HG02870 (cell line): ENCODE data around the gene RENBP.

Source experiments
- ATAC-seq: cut with Tn5 transposase; IDR thresholded peaks from one replicate; pipeline ENCODE4 v1.9.1; 2021; ENCODE audit warnings: mild to moderate bottlenecking, moderate library complexity; ENCODE audit not compliant: unreplicated experiment

RENBP gene

DNA sequence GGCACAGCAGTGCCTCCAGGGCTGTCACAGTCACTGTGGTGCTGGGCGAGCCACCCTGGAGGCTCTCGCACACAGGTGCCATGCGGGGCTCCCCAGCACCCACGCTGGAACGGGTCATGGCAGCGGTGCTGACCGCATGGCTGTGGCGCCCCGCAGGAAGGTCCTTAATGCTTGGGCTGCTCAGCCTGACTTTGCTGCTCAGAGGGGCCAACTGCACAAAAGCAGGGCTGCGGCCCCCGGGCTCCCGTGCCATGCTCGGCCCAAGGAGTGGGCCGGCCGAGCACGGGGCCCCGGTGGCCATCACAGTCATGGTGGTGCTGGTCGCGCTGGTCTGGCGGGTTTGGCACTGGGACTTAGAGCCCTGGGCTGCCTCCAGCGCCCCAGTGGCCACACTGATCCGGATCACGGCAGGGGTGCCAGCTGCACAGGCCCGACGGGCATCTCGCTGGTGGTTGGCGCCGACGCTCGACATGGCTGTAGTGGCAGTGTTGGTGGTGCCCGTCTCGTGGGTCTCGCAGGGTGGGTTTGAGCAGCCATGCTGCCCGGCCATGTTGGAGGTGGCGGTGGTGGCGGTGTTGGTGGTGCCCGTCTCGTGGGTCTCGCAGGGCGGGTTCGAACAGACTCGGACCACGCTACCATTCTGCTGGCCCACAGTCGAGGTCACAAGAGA, 10.2 kb upstream of the RENBP start:
- no peak for ATAC-seq

- no peak for ATAC-seq
These were observed 9.6 kb upstream of the RENBP start for GRCh38 chrX:153953892-153954557.

DNA sequence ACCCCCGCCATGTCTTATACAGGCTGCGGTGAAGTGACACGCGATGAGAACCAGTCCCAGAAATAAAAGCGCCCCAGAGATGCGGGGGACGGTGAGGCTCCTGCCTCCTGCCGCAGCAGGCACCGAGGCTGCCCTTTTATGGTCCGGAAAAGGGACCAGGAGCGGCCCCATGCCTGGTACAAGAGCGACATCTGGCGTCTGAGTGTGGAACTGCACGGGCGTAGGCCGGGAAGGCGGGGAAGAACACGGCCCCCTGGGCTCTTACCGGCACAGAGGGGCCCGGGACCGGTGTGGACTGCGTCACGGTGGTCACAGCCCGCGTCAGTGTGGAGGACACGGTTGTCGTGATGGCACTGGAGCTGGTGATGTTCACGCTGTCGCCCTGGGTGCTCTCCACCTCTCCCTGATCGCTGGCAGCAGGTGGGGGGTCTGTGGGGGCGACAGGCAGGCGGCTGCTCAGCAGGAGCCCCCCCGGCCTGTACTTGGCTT, 8.9 kb upstream of the RENBP start:
- no peak for ATAC-seq

DNA sequence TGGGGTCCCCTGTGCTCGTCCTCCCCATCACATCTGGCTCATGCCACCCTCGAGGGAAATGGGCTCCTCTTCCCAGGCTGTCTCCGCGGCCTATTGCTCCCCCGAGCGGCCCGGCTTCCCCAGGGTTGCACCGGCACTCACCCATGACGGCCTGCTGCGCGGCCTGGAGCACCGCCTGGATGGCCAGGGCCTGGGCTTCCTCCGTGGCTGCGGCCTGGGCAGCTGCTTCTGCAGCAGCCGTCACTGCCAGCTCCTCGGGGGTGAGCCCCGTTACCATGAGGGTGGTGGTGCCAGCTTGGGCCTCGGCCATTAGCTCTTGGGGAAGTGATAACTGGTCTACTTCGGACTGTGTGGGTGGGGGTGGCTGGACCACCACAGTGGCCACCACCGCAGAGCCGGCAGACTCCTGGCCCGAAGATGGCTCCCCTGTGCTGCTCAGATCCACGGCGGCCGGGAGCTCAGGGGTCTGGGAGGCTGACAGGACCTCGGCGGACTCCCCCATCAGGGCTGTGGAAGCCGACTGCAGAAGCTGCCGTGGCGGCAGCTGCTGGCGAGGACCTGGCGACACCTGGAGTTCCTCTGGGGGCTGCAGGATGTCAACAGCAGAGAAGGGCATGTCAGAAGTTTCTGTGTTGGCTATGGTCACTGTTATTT, 8.1 kb upstream of the RENBP start:
- no peak for ATAC-seq

DNA sequence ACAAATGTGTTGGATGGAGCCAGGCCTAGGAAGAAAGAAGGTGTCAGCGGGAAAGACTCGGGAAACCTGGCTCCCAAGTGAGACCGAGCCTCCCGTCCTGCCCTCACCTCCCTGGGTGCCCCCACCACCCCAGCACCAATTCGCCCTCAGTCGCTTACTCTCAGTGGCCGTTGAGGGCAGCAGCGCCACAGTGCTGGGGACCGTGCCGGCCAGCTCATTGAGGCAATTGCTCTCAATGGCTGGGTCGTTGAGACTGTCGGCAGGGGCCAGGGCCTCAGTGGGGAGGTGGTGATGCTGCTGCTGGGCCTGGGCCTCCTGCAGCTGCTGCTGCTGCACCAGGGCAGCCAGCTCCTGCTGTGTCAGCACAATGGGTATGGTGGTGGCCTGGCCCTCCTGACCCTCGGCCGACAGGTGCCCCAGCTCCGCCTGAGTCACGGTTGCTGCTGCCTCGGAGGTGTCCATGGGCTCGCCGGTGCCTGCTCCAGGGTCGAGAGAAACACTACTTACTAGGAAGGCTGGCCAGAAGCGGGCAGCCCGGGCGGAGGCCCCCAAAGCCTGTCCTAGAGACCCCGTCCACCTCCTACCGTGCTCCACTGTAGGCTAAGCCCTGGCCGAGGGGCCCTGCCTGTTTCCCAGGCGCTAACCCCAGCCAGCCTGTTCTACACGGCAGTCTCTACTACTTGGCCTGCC, 7.4 kb upstream of the RENBP start:
- no peak for ATAC-seq

GRCh38 chrX:153950127-153950526, 5.7 kb upstream of the RENBP start:
- ATAC-seq: no peak

GRCh38 chrX:153948847-153949805, 4.7 kb upstream of the RENBP start:
- no peak for ATAC-seq

DNA sequence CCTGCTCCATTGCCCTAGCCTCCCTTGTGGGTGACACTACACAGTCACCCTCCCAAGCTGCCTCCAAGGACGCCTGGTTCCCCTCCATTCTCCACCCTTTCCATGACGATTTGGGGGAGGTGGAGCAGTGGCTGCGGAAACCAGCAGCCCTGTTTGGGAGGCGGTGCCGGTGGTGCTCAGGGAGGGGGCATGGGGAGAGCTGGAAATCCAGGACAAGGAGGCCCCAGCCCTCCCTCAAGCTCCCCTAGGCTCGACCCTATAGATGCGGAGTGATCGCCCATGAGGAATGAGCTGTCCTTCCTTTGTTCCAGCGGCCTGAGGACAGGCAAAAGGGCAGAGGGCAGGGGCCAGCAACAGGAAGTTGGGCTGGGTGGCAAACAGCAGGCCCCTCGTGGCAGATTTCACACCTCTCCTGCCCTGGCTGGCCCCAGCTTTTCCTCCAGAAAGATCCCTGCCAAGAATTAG, 3.6 kb upstream of the RENBP start:
- no peak for ATAC-seq

DNA sequence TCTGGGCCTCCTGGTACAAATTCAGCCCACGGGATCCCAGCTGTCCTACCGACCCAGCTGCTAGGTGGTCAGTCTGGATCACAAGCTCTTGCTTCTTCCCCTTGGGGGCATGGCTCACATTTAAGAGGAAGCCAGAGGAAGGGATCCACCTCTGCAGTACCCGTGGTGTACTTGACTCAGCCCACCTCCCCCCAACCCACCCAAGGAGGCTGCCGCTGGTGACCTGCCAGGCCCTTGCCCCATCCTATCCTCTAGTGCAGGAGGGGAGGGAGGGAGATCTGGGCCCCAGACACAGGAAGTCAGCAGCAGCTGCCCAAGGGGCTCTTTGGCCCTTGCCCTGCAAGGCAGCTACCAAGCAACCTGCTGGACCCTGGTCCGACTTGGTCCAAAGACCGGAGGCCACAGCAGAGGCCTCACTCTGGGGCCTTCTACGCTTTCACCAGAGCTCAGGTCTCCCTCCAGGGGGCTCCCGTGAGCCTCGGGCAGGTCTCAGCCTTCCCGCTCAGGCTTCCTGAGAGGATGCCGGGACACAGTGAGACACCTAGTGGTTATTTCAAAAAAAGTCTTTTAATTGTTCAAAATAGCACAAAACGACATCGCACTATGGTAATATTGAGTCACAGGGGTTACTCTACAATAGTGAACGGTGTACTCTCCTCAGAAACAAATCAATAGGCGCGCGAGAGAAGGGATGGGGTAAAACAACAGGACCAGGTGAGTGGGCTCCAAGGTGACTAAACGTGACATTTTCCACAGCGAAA, 2.7 kb upstream of the RENBP start:
- ATAC-seq: peak; percentile 85

DNA sequence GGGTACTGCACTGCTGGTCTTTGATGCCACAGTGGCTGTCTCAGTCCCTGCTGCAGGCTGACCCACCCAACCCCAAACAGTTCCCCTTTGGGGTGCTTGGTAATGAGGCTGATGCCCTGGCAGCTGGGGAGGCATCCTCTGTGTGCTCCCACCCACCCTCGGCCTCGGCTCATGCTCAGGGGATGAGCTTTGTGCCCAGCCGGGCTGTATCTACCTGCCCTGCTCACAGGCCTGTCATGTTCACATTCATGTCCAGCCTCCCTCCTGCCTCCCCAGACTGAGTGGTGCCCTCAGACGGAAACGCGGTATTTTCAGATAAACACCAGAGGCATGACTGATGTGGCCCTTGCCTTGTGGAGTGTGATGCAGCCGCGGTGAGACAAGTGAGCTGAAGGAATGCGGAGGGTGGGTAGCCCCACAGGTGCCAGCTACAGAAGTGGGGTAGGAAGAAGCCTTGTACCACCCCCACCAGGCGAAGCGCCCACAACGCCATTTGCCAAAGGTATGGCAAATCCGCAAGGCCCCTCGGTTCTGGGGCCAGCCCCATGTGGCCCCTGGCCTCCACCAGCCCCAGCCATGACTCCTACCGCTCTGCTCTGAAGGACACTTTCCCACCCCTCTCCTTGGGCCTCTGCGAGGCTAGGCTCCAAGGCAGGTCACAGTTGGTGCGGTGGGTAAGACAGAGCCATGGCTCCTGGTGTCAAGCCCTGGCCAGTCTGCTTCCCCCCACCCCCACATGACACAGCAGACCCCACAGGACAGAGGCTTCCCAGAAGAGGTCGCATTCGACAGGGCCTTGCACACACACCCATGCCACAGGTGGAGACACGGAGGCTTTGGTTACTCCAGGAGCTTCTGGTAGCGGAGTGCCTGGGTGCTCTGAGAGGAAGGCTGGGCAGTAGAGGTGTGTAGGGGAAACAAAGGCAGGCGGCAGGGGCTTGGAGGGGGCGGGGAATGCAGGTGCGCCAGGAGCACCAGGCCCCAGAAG, 1.8 kb upstream of the RENBP start:
- no peak for ATAC-seq

- ATAC-seq: no peak
These were observed 332 bp upstream of the RENBP start for GRCh38 chrX:153944800-153945150.

DNA sequence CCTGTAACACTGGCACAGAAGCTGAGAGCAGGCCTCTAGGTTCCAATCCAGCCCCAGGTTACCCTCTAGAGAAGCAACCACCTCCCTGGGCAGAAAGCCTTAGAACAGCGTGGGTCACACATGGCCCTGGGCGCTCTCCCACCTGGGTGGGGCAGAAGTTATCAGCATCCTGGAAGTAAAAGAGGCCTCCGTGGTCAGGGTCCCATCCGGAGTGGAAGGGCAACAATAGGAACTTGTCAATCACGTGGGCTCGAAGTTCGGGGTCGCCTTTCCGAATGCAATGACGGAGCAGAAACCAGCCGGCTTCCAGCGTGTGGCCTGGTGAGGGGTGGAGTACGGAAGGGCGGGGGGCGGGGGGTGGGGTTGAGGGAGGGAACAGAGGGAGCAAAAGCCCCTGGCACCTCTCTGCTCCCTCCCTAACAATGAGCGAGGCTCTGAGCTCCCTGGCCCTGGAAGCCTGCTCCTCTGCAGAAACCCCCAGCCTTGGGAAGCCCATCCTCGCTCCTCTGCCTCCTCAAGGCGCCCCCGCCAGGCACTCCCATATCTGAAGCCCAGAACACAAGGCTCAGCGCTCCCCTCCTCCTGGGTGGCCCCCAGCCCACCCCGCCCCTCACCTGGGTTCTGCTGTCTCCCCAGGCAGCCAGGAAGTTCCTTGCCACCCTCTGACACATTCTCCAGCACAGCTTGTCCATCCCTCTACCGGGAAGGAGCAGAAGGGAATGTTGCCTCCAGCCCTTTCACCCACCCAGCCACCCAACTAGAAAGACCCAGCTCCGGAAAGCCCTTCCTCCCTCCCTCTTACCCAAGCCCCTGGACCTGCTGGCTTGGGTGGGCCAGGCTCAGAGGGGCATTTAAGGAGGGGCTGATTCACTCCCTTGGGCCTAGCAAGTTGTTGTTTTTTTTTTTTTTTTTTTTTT, 2.8 kb downstream of the RENBP start:
- no peak for ATAC-seq

DNA sequence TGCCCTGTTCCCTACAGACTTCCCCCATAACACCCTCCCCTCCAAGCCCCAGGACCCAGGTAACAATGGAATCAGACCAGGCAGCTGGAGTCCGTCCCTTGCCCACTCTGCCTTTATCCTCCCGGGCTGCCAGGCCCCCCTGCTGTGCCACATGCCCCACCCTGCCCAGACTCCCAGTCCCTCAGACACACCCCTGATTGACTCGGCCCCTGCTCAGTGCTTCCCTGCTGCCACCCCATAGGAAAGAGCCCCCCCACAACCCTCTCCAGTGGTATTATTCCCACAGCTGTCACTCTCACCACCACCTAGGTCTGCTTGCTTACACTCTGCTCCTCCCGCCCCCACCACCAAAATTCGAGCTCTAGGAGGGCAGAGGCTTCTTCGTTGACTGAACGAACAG, 4.9 kb downstream of the RENBP start:
- ATAC-seq: no peak

GRCh38 chrX:153938226-153938786, 6.1 kb downstream of the RENBP start:
- ATAC-seq: no peak

GRCh38 chrX:153937056-153937455, 7.4 kb downstream of the RENBP start:
- ATAC-seq: no peak

DNA sequence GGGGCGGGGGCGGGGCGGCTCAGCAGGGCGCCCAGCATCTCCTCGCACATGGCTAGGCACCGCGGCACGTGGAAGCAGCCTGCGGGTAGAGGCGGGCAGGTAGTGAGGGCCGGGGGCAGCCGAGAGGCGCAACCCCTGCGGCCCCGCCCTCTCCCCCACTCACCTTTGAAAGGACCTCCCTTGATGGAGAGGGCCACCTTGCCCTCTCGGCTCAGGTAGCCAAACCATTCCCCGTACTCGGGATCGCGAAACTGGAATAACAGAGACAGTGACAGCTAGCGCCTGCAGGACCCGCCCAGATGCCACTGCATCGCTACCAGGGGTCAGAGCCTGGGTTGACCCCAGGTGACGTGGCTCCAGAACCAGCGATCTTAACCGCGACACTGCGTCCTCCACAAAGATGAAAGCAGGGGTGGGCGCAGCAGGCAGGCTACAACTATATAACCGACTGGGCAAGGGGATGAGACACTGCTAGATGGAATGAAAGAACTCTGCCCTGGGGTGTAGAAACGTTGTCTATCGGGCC, 9.1 kb downstream of the RENBP start:
- ATAC-seq: no peak
